LoVo (cell line): Measurements from ENCODE around the gene UBC.
"Not testable (repeated sequence)": the region's sequence is repeated elsewhere in the genome, so short reads cannot be mapped to it uniquely, and the experiment has no call there.

ENCODE experiments used
- DNase-seq: peaks from one replicate; pipeline ENCODE4 v3.0.0-alpha.2; 2016; ENCODE audit warnings: low spot score

Gene UBC

GRCh38 chr12:124884587-124885438 lies 29.6 kb downstream of the UBC start:
- no peak for DNase-seq

- DNase-seq = no peak
These were observed 31.0 kb downstream of the UBC start for GRCh38 chr12:124883263-124884130.

GRCh38 chr12:124881123-124881522 lies 33.3 kb downstream of the UBC start:
- no peak for DNase-seq

- not testable (repeated sequence) for DNase-seq
These were observed 34.1 kb downstream of the UBC start for GRCh38 chr12:124880335-124880734.

- no peak for DNase-seq
These were observed 35.5 kb downstream of the UBC start for GRCh38 chr12:124878795-124879516.

- DNase-seq = no peak
These were observed 37.0 kb downstream of the UBC start for GRCh38 chr12:124877423-124877822.

GRCh38 chr12:124876171-124876570 lies 38.3 kb downstream of the UBC start:
- DNase-seq = no peak

- DNase-seq = no peak
These were observed 38.7 kb downstream of the UBC start for GRCh38 chr12:124875803-124876132.

GRCh38 chr12:124874988-124875802 lies 39.3 kb downstream of the UBC start:
- no peak for DNase-seq

GRCh38 chr12:124874188-124874587 lies 40.3 kb downstream of the UBC start:
- DNase-seq = no peak

GRCh38 chr12:124872068-124872719 lies 42.3 kb downstream of the UBC start:
- no peak for DNase-seq

- no peak for DNase-seq
These were observed 43.2 kb downstream of the UBC start for GRCh38 chr12:124871297-124871696.

GRCh38 chr12:124870515-124870914 lies 43.9 kb downstream of the UBC start:
- no peak for DNase-seq

GRCh38 chr12:124869059-124869665 lies 45.3 kb downstream of the UBC start:
- no peak for DNase-seq

GRCh38 chr12:124868252-124869058 lies 46.0 kb downstream of the UBC start:
- DNase-seq = no peak

GRCh38 chr12:124867401-124867930 lies 47.0 kb downstream of the UBC start:
- DNase-seq = peak; percentile 25

GRCh38 chr12:124866883-124867400 lies 47.5 kb downstream of the UBC start:
- DNase-seq = no peak

- no peak for DNase-seq
These were observed 48.1 kb downstream of the UBC start for GRCh38 chr12:124866195-124866882.

GRCh38 chr12:124865728-124866127 lies 48.7 kb downstream of the UBC start:
- DNase-seq = no peak
